T-helper 22 cell (primary cell): ENCODE measurements around the gene TMEM81.
A peak's percentile ranks its signal among the peaks of the same experiment; 100 is the strongest.

Experiments
- DNase-seq: peaks from one replicate; pipeline ENCODE4 v3.0.0-alpha.2; 2020; ENCODE audit warnings: low read depth

The TMEM81 gene, protein sequence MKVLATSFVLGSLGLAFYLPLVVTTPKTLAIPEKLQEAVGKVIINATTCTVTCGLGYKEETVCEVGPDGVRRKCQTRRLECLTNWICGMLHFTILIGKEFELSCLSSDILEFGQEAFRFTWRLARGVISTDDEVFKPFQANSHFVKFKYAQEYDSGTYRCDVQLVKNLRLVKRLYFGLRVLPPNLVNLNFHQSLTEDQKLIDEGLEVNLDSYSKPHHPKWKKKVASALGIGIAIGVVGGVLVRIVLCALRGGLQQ

DNA sequence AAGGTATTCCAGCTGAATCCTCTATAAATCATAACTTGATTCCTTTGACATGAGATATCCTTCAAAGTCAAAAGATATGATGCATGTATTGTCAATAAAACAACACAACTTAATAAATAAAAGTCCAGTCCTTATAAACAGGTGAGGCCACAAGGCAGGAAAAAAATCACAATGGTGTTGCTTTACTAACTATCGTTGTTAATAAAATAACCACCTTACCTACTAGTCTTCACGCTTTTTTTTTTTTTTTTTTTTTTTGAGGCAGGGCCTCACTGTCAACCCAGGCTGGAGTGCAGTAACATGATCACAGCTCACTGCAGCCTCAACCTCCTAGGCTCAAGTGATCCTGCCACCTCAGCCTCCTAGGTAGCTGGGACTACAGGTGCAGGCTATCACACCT lies at the start of gene TMEM81:
Gene TMEM81, minus strand, starts transcription at position 101 of the 400 bp plus-strand sequence. CDS start 140 bp downstream, outside the sequence.
- no peak for DNase-seq

DNA sequence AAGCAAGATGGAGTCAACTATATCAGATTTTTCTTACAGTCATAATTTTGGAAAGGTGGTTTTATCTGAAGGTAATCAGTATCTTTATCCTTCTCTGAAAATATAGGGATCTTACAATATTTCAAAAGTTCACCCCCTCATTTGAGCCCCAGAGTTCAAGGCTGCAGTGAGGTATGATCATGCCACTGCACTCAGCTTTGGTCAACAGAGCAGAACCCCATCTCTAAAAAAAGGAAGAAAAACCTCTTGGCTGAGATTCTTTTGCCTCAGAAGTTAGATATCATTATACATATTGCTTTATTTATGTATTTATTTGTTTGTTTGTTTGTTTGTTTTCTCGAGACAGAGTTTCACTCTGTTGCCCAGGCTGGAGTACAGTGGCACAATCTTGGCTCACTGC lies 49.0 kb upstream of the TMEM81 start:
- no peak for DNase-seq

DNA sequence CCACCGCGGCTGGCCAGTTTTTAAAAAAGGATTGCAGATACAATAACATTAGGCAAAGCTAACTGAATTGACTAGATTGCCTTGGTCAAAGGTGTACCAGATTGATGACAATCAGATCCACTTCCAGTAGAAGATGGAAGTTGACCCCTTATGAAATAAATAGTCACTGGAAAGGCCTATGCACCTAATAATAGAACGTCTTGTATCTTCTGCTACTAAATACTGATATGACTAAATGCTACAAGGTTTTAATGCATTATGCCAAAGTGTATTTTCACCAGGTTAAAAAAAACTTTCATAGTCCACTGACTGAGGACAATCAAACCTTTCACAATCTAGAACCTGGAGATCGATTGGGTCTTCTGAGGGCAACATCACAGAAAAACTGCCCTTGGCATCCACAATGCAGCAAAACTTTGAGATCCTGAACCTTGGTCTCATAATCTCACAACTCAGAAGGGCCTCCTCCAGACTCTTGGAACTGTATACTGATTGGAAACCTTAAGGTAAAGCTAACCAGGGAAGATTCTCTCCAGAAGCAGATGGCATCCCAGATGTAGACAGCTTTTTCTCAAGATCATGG lies 45.3 kb upstream of the TMEM81 start:
- DNase-seq: no peak

DNA sequence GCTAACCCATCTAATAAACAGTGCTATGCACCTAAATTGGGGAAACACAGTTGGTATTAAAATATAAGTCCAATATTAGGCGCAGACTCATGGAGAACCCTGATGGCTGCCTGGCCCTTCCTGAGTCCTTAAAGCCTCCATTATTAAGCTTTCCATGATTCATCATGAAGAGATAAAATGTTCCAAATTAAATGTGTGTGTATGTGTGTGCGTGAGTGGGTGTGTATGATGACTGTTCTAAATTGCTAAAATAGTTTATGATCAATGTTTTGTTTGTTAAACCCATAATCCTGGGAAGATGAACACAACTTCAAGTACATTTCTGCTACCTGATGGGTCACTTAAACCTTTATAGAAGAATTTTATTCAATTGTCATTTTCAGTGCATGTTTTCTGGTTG lies 43.8 kb upstream of the TMEM81 start:
- DNase-seq: no peak

DNA sequence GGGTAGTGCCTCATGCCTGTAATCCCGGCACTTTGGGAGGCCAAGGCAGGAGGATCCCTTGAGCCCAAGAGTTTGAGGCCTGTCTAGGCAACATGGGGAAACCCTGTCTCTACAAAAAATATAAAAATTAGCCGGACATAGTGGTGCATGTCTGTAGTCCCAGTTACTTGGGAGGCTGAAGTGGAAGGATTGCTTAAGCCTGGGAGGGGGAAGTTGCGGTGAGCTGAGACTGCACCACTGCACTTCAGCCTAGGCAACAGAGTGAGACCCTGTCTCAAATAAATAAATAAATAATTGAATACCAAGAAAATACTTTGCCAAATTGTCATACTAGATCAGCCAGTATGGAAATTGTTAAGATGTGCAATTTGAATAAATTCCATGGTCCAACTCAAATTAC lies 43.4 kb upstream of the TMEM81 start:
- DNase-seq: no peak

DNA sequence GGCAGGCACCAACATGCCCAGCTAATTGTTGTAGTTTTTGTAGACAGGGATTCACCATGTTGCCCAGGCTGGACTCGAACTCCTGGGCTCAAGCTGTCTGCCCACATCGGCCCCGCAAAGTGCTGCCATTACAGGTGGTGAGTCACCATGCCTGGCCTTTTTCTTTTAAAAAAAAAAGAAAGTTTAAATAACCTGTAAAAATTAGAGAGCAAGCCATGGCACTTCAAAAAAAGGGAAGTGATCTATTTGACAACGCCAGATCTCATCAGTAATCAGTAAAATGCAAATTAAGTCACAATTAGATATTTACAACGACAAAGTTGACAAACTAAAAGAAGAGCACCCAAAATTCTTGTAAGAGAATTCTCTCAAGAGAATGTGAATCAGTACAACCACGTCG lies 40.5 kb upstream of the TMEM81 start:
- no peak for DNase-seq

DNA sequence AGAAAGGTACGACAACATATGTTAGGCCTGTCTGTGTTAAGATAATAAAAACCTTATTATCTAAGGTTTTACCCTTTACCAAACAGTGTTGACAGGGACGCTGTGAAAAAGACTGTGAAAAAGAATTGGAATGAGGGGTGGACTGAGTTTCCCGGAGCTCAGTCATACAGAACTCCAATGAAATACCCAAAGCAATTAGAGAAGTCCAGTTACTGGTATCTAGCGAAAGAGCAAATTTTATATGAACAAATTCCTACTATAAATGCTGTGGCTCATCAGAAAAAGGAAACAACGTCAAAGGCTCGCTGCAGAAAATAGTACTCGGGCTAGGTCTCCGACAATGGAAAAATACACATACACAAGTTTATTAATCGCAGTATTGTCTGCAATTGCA lies 38.2 kb upstream of the TMEM81 start:
- DNase-seq: no peak

DNA sequence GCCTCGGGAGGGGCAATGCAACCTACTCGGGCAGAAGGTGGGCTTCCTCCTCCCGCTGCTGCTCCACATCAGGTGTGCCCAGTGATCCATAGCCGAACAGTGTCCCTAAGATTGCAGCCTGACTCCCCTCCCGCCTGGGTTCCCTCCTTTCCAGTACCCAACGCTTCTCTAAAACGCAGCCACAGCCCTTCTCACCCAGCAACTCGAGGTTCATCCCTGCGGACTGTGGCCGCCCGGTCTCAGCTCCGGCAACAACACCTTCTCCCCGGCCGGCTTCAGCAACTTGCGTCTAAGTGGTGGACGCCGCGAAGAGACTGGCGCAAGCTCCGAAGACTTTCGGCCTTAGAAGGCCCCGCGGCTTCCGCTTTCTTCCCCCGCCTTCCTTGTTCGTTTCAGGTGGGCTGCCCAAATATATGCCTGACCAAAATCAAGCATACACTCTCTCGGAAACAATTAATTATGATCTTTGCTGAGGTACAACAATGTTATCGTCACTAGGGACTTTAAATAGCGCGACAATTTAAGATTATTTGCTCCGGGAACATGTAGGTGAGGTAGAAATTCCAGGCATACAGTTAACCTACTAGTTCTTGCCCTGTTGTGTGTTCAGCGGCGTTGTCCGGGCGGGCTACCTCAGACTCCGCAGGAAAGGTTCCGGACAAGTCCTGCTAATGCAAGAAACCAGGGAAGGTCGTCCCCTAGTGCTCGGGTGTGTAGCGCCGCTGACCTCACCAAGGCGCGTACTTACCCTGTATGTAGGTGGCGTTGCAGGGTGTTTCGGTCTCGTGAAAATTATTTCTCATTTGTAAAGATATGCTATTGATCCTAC lies 37.6 kb upstream of the TMEM81 start, which contains the start of gene RBBP5:
Gene RBBP5, minus strand, starts transcription at position 319 of the 829 bp plus-strand sequence. Its CDS starts 105 bp downstream, at position 214.
- peak; percentile 90 for DNase-seq

DNA sequence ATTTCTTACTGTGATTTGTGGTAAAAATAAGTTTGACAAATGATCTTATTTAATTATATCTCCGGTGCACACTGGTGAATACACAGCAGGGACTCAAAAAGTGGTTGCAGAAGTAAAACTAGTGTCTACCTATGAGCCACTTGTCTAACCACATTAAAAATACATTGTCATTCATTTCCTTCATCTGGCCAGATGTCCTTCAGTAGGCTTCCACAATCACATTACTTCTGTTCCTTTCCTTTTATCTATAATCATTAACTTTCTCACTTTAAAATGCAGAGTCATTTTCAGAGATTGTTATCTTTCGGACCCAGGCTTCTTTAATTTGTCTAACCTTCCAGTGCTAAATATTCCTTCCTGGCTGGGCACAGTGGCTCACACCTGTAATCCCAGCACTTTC lies 34.5 kb upstream of the TMEM81 start:
- no peak for DNase-seq

DNA sequence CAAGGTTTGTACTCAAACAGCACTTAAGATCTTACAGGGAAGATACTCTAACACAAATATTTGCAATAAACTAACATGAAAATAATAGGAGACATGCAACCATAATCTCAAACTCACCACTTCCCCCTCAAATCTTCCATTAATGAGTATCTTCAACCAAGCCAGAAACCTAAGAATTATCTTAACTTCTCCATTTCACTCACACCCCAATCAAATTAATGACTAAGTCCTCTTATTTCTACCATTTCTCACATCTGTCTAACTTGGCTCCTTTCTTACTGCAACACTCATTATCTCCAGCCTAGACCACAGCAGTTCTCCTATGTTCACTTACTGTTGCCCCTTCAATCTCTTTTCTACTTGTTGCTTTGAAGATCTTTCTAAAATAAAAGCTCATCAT lies 27.1 kb upstream of the TMEM81 start:
- DNase-seq: no peak

DNA sequence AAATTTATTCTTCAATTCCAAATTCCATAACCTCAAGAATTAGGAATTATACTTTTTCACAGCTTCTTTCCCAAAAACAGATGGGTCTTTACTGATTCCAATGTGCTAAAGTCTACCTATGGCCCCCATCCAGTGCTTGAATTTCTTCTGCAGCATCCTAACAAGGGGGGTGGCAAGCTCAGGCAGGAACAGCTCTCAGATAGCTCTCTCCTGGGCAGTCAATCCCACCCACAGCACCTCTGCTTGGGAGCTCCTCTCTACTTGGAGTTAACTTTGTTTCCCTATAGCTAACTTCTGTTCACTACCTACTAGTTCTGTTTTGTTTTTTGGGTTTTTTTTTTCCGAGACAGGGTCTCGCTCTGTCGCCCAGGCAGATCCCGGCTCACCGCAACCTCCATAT lies 25.5 kb upstream of the TMEM81 start:
- no peak for DNase-seq

DNA sequence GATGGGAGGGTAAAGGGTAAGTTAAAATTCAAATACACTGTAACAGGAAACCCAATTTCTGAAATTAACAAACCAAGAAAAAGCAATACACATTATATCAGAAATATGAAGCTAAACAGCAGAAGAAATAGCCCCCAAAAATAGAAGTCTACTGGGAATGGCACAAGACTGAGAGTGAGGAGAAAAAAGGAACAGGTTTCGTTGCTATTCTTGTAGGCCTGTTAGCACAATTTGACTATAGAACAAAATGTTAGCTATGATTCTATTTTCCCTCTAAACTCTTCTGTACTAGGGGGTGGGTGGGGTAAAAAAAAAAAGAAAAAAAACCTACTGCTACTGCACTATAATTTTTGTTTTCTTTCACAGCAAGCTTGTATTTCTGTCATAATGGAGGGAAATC lies 25.0 kb upstream of the TMEM81 start:
- DNase-seq: no peak

DNA sequence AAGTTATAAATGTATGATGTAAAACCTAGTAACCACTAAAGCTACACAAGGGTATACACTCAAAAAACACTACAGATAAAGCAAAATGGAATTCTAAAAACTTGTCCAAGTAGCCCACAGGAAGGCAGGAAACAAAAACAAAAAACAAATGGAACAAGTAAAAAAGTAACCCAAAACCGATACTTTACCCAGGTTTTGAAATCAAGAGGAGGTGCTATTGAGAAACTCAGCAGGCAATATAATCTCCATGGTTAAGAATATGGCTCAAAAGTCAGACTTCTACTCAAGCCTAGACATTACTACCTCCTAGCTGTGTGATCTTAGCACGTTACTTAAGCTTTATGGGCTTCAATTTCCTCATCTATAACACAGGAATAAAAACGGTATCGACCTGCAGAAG lies 24.2 kb upstream of the TMEM81 start:
- DNase-seq: no peak

DNA sequence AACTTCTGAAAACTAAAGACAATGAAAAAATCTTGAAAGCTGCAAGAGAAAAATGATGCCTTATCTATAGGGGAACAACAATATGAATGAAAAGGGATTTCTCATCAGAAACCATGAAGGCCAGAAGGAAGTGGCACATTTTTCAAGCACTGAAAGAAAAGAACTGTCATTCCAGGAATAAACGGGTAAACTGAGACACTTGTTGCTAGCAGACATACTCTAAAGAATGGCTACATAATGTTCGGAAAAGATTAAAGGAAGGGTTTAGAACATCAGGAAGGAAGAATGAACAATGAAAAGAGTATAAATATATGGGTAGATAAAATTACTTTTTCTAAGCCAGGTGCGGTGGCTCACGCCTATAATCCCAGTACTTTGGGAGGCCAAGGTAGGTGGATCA lies 23.1 kb upstream of the TMEM81 start:
- DNase-seq: no peak

DNA sequence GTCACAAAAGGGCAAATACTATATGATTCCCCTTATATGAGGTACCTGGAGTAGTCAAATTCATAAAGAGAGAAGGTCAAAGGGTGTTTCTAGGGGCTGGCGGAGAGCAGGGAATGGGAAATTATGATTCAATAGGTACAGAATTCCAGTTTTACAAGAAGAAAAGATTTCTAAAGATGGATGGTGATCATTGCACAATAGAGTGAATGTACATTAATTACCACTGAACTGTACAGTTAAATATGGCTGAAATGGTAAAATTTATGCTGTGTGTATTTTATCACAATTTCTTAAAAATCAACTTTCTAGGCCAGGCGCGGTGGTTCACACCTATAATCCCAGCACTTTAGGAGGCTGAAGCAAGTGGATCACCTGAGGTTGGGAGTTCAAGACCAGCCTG lies 18.1 kb upstream of the TMEM81 start:
- no peak for DNase-seq

DNA sequence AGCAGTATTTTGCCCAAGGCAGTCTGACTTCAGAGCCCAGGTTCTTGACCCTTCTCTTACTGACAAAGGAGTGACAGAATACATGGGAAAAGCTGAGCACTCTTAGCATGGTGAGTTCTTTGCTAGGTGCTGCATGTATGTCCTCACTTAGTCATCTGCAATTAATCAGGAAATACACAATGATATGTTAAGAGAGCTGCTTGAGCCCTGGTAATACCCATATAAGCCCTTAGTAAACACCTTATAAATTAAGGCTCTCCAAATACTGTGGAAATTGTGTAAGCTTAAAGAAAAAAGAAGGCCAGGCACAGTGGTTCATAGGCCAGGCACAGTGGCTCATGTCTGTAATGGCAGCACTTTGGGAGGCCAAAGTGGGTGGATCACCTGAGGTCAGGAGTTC lies 14.0 kb upstream of the TMEM81 start:
- no peak for DNase-seq

DNA sequence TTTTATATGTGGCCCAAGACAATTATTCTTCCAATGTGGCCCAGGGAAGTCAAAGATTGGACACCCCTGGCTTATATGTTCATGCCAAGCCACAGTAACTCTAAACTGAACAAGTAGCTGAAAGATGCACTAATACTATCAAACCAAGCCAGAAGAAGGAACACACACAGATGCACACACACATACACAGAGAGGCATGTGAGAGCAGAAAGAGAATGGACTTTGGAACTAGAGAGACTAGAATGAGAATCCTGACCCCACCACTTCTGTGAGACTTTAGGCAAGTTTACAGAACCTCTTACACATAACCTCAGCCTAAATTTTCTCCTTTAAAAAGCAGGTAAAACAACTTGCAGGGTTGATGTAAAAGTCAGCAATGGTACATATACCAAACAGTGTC lies 11.2 kb upstream of the TMEM81 start:
- DNase-seq: no peak

DNA sequence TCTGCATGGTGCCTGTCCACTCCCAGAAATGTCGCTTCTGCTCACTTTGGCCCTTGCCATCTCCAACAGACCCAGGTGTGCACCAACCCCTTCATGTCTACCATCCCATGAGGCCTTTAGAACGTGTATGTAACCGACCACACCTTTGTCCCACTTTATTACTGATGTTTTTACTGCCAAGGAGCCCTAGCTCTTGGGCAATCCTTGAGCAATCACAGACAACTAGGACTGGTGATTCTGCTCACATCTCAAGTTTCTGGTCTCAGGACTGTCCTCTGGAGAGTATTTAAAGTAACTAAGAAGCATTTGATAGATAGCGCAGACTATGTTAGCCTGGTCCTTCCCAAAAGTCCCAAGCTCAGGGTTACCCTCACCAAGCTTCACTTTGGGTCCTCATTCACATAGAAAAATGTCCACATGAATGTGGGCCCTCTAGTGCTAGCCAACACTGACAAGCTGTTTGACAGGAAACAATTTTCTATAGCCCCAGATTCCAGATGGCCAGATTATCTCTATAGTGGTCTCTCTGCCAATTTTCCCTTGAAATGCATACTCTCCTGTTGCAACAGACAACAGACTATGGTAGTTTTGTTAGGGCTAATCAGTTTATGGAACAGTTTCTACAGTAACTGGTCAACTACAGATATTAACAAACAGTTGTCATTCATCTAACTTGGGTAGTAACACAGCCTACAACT lies 6.9 kb upstream of the TMEM81 start:
- DNase-seq: no peak

DNA sequence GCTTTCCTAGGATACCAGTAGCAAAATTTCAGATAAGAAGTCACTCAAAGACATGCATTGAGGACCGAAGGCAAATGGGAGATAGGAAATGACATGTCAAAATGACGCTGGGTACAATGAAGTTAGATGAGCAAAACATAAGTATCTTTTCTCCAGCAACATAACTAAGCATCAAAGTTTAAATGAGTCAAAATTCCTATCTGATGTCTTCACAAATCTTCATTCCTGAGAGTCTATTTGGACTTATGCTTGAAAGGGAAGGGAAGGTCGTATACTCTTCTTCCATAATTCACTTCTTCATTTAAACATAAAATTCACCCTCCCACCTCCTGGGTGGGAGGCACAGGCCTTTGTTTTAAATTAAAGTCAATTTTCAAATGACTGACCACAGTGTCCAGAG lies 4.1 kb upstream of the TMEM81 start:
- no peak for DNase-seq

DNA sequence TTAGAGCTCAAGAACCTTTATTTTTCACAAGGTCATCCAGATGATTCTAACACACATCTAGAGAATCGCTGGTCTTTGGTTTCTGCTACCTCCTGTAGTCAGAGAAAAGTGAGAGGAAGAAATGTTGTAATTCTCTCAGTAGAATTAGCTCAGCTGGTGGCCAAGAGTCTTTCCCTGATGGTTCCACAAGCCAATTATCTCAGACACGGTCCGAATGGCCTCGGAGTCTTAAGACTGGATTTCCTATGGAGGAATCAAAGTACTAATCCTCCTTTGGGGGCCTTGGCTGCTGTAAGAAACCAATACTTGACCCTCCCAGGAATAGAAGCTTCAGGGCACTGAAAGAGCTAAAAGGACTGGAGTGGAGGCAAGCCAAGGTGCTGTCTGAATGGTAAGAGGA lies 1.8 kb downstream of the TMEM81 start:
- DNase-seq: no peak

DNA sequence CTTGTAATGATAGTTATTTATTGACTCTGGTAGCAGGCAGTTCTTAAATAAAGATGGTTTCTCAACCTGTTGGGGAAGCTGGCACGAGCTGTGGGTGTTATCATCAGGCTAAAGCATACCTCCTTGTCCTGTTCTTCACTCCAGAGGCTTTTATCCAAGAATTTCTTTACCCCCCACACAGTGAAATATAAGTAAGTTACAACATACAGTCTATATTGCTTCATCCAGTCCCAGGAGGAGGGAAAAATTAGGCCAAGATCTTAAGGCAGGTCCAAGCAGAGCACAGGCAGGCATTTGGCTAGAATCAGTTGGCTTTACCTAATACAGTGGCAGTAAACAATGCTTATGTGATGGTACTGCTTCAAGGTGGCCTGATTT lies 6.3 kb downstream of the TMEM81 start:
- no peak for DNase-seq

DNA sequence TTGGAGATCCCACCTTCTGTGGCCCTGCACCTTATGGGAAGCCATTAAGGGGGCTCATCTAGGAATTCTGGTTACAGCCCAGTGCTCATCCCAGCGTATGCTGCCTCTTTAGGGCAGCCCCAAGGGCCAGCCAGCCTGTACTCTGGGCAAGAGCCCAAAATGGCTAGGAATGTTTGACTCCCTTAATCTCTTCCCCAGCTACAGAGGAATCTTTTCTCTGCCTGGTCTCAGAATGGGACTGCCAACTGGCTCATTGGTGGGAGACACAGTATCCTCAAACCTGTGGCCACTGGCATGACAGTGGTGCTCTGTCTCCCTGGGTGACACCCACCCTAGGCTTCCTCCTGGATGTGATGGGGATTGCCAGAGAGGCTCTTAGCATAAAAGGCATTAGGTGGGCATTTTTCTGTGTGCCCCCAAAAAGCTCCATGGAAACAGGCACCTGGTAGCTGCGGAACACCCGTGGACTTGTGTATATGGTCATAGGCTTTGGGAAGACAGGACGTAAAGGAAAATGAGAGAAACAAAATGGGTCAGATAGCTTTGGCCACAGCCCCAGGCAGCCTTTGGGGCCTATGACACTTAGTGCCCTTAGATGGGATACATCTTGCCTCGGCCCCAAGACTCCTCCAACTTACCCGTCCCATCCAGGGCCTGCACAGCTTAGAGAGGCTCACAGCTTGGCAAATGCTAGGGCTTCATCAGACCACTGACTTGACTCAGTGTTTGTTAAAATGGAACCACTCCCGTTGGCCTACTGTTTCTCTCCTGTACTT lies 6.9 kb downstream of the TMEM81 start:
- DNase-seq: no peak
